Activated naive CD8-positive, alpha-beta T cell treated with anti-CD3 and anti-CD28 coated beads, Interleukin-2, amount 50 U/mL, for 24 hours (primary cell): Measurements from ENCODE around the gene ROCK2.

ENCODE experiments used
- ATAC-seq: fragments of 150-1000 bp; cut with Tn5 transposase; one replicate; pipeline ENCODE4 v1.10.0; 2021
- DNase-seq: peaks from one replicate; pipeline ENCODE4 v3.0.0; 2021
- H3K27ac Mint-ChIP-seq: one replicate; pipeline ENCODE4 v1.8.0; 2021; ENCODE audit warnings: mild to moderate bottlenecking, mixed read lengths
- H3K27me3 Mint-ChIP-seq: one replicate; pipeline ENCODE4 v1.8.0; 2021; ENCODE audit warnings: mixed read lengths
- H3K36me3 Mint-ChIP-seq: one replicate; pipeline ENCODE4 v1.8.0; 2021; ENCODE audit warnings: low read depth, mixed read lengths
- H3K4me1 Mint-ChIP-seq: one replicate; pipeline ENCODE4 v1.8.0; 2021; ENCODE audit warnings: mixed read lengths
- H3K4me3 Mint-ChIP-seq: one replicate; pipeline ENCODE4 v1.8.0; 2021; ENCODE audit warnings: mild to moderate bottlenecking, moderate library complexity, mixed read lengths
- H3K9me3 Mint-ChIP-seq: one replicate; pipeline ENCODE4 v1.8.0; 2021; ENCODE audit warnings: mixed read lengths

The ROCK2 gene

GRCh38 chr2:11315074-11315705, 29.2 kb downstream of the ROCK2 start:
- Mint-ChIP-seq H3K4me1 (peaks cover 16% of the 10 kb centered on the region), H3K27me3 (no peaks in the 10 kb centered on the region), H3K9me3 (no peaks in the 10 kb centered on the region), H3K36me3 (peaks cover 3% of the 10 kb centered on the region), H3K27ac (no peak overlapping the region), H3K4me3 (no peak overlapping the region)
- no peak for ATAC-seq
- DNase-seq: no peak

- Mint-ChIP-seq H3K9me3 (no peaks in the 10 kb centered on the region), H3K27ac (no peak overlapping the region), H3K36me3 (peaks cover 3% of the 10 kb centered on the region), H3K4me1 (peaks cover 16% of the 10 kb centered on the region), H3K4me3 (no peak overlapping the region), H3K27me3 (no peaks in the 10 kb centered on the region)
- DNase-seq (no peak), ATAC-seq (no peak)
Measured at GRCh38 chr2:11314487-11314886, 29.9 kb downstream of the ROCK2 start.

GRCh38 chr2:11312770-11313471, 31.5 kb downstream of the ROCK2 start:
- no peaks in the 10 kb centered on the region for H3K27me3 Mint-ChIP-seq
- H3K36me3 Mint-ChIP-seq: no peaks in the 10 kb centered on the region
- H3K9me3 Mint-ChIP-seq: no peaks in the 10 kb centered on the region
- ATAC-seq (no peak), DNase-seq (no peak)
- peaks cover 16% of the 10 kb centered on the region for H3K4me1 Mint-ChIP-seq
- H3K27ac Mint-ChIP-seq: no peak overlapping the region
- no peak overlapping the region for H3K4me3 Mint-ChIP-seq

GRCh38 chr2:11311543-11311942, 32.9 kb downstream of the ROCK2 start:
- no peak for DNase-seq
- Mint-ChIP-seq H3K4me3 (no peak overlapping the region), H3K9me3 (no peaks in the 10 kb centered on the region), H3K4me1 (peaks cover 18% of the 10 kb centered on the region), H3K27ac (no peak overlapping the region), H3K36me3 (peaks cover 2% of the 10 kb centered on the region), H3K27me3 (no peaks in the 10 kb centered on the region)
- ATAC-seq: no peak

GRCh38 chr2:11310212-11310611, 34.2 kb downstream of the ROCK2 start:
- ATAC-seq (no peak), DNase-seq (no peak)
- Mint-ChIP-seq H3K9me3 (no peaks in the 10 kb centered on the region), H3K36me3 (peaks cover 2% of the 10 kb centered on the region), H3K4me1 (peaks cover 25% of the 10 kb centered on the region), H3K4me3 (no peak overlapping the region), H3K27me3 (no peaks in the 10 kb centered on the region), H3K27ac (no peak overlapping the region)

- no peak overlapping the region for H3K27ac Mint-ChIP-seq
- peaks cover 2% of the 10 kb centered on the region for H3K36me3 Mint-ChIP-seq
- H3K4me1 Mint-ChIP-seq: peaks cover 25% of the 10 kb centered on the region
- DNase-seq: no peak
- no peak overlapping the region for H3K4me3 Mint-ChIP-seq
- no peaks in the 10 kb centered on the region for H3K27me3 Mint-ChIP-seq
- no peak for ATAC-seq
- no peaks in the 10 kb centered on the region for H3K9me3 Mint-ChIP-seq
Measured at GRCh38 chr2:11309706-11310105, 34.7 kb downstream of the ROCK2 start.

GRCh38 chr2:11307764-11308415, 36.5 kb downstream of the ROCK2 start:
- ATAC-seq (no peak), DNase-seq (no peak)
- H3K4me1 Mint-ChIP-seq: peaks cover 19% of the 10 kb centered on the region
- no peaks in the 10 kb centered on the region for H3K9me3 Mint-ChIP-seq
- H3K4me3 Mint-ChIP-seq: no peak overlapping the region
- H3K27me3 Mint-ChIP-seq: no peaks in the 10 kb centered on the region
- peaks cover 2% of the 10 kb centered on the region for H3K36me3 Mint-ChIP-seq
- no peak overlapping the region for H3K27ac Mint-ChIP-seq

GRCh38 chr2:11305958-11306357, 38.5 kb downstream of the ROCK2 start:
- H3K4me3 Mint-ChIP-seq: no peak overlapping the region
- no peak for ATAC-seq
- DNase-seq: no peak
- H3K9me3 Mint-ChIP-seq: no peaks in the 10 kb centered on the region
- H3K36me3 Mint-ChIP-seq: peaks cover 2% of the 10 kb centered on the region
- H3K4me1 Mint-ChIP-seq: peaks cover 11% of the 10 kb centered on the region
- no peaks in the 10 kb centered on the region for H3K27me3 Mint-ChIP-seq
- H3K27ac Mint-ChIP-seq: no peak overlapping the region

- DNase-seq (no peak), ATAC-seq (no peak)
- H3K4me1 Mint-ChIP-seq: peaks cover 9% of the 10 kb centered on the region
Measured at GRCh38 chr2:11305338-11305737, 39.1 kb downstream of the ROCK2 start.

GRCh38 chr2:11304476-11304875, 40.0 kb downstream of the ROCK2 start:
- H3K4me1 Mint-ChIP-seq: peaks cover 9% of the 10 kb centered on the region
- H3K36me3 Mint-ChIP-seq: peaks cover 2% of the 10 kb centered on the region
- no peak for ATAC-seq
- no peak for DNase-seq
- H3K27me3 Mint-ChIP-seq: no peaks in the 10 kb centered on the region
- no peak overlapping the region for H3K27ac Mint-ChIP-seq
- H3K4me3 Mint-ChIP-seq: no peak overlapping the region
- H3K9me3 Mint-ChIP-seq: no peaks in the 10 kb centered on the region

More at GRCh38 chr2:11305338-11305737, 39.1 kb downstream of the ROCK2 start:
- no peaks in the 10 kb centered on the region for H3K9me3 Mint-ChIP-seq
- no peak overlapping the region for H3K27ac Mint-ChIP-seq
- peaks cover 2% of the 10 kb centered on the region for H3K36me3 Mint-ChIP-seq
- H3K27me3 Mint-ChIP-seq: no peaks in the 10 kb centered on the region
- no peak overlapping the region for H3K4me3 Mint-ChIP-seq

- Mint-ChIP-seq H3K36me3 (peaks cover 2% of the 10 kb centered on the region), H3K4me3 (no peak overlapping the region), H3K27me3 (no peaks in the 10 kb centered on the region), H3K27ac (no peak overlapping the region), H3K4me1 (peaks cover 11% of the 10 kb centered on the region), H3K9me3 (no peaks in the 10 kb centered on the region)
- DNase-seq (no peak), ATAC-seq (no peak)
Measured at GRCh38 chr2:11303290-11304013, 41.0 kb downstream of the ROCK2 start.

- Mint-ChIP-seq H3K9me3 (no peaks in the 10 kb centered on the region), H3K4me1 (peaks cover 5% of the 10 kb centered on the region), H3K27me3 (no peaks in the 10 kb centered on the region), H3K27ac (no peak overlapping the region), H3K4me3 (no peak overlapping the region), H3K36me3 (no peaks in the 10 kb centered on the region)
- DNase-seq (no peak), ATAC-seq (no peak)
Measured at GRCh38 chr2:11299439-11299838, 45.0 kb downstream of the ROCK2 start.

- ATAC-seq: no peak
Measured at GRCh38 chr2:11298592-11298991, 45.8 kb downstream of the ROCK2 start.

GRCh38 chr2:11296401-11296800, 48.0 kb downstream of the ROCK2 start:
- ATAC-seq: no peak
- no peak for DNase-seq
- Mint-ChIP-seq H3K9me3 (no peaks in the 10 kb centered on the region), H3K4me3 (no peak overlapping the region), H3K27me3 (no peaks in the 10 kb centered on the region), H3K36me3 (no peaks in the 10 kb centered on the region), H3K27ac (no peak overlapping the region), H3K4me1 (peaks cover 16% of the 10 kb centered on the region)

More at GRCh38 chr2:11298592-11298991, 45.8 kb downstream of the ROCK2 start:
- no peak overlapping the region for H3K27ac Mint-ChIP-seq
- no peak for DNase-seq
- H3K36me3 Mint-ChIP-seq: no peaks in the 10 kb centered on the region
- peaks cover 5% of the 10 kb centered on the region for H3K4me1 Mint-ChIP-seq
- H3K4me3 Mint-ChIP-seq: no peak overlapping the region
- H3K27me3 Mint-ChIP-seq: no peaks in the 10 kb centered on the region
- no peaks in the 10 kb centered on the region for H3K9me3 Mint-ChIP-seq
